Esophagus muscularis mucosa (tissue), 4 donors: ENCODE results near the gene RNU2-1. TPM values are rescaled to one million over a fixed set of nuclear protein-coding genes. Genes with fewer than 3 reads are reported as not detected.

ENCODE experiments used
- DNase-seq: peaks from one replicate; pipeline ENCODE4 v3.0.0-alpha.2; 2017; ENCODE audit errors: extremely low spot score
- H3K27ac ChIP-seq, 4 donors: fragments of 200-600 bp; sonication (generic); replicated peaks in 1 of 4; 1 replicate in 3 of 4; 2 replicates in 1 of 4; pipeline ENCODE4 v1.5.1; 2016 to 2019; ENCODE audit warnings: mild to moderate bottlenecking in 1 of 4
- H3K27me3 ChIP-seq, 4 donors: fragments of 200-600 bp; sonication (generic); one replicate each; pipeline versions ENCODE4 v1.5.1 to v1.6.0; 2016 to 2019
- H3K36me3 ChIP-seq, 4 donors: fragments of 200-600 bp; sonication (generic); one replicate each; pipeline ENCODE4 v1.5.1; 2016 to 2019
- H3K4me1 ChIP-seq, 4 donors: fragments of 200-600 bp; sonication (generic); one replicate each; pipeline ENCODE4 v1.5.1; 2016 to 2019
- H3K4me3 ChIP-seq, 4 donors: fragments of 200-600 bp; sonication (generic); 1 replicate in 2 of 4; 2 replicates in 2 of 4; pipeline ENCODE4 v1.5.1; 2016 to 2019; ENCODE audit warnings: mild to moderate bottlenecking in 4 of 4, moderate library complexity in 1 of 4
- H3K9me3 ChIP-seq, 4 donors: fragments of 200-600 bp; sonication (generic); 1 replicate in 3 of 4; 2 replicates in 1 of 4; pipeline ENCODE4 v1.5.1; 2016 to 2019
- EP300 ChIP-seq: sonication (generic); formaldehyde crosslinking; IDR thresholded peaks from one replicate; pipeline ENCODE4 v1.6.1; 2017; ENCODE audit warnings: antibody characterized with exemption
- POLR2A ChIP-seq: fragments of 450-650 bp; IDR thresholded peaks from one replicate; pipeline ENCODE4 v1.6.1; 2017; ENCODE audit warnings: antibody characterized with exemption, moderate library complexity, mild to moderate bottlenecking, low read depth
- POLR2AphosphoS5 ChIP-seq, 2 donors: sonication (generic); formaldehyde crosslinking; IDR thresholded peaks; one replicate each; pipeline ENCODE4 v1.6.1; 2017; ENCODE audit warnings: antibody characterized with exemption in 2 of 2
- WGBS: methylation state at CpG from one replicate; pipeline ENCODE4 v1.1.5; 2018; 5-methylcytosine and 5-hydroxymethylcytosine counted together
- intact Hi-C: fragments of 100-400 bp; cut with DNase I; formaldehyde crosslinking; loops from one replicate; pipeline ENCODE4 v1.15.1; 2023
- total RNA-seq, 4 donors: library from RNA; depleted of rRNA; stranded (reverse); fragments of >200 nt; gene quantifications; one replicate each; pipeline versions ENCODE4 v1.1.0 to v1.2.1, GENCODE V29; 2016
- TF ChIP-seq, protein P1 (sequence below), 3 experiments: fragments of 200-600 bp in 2 of 3; fragments of 450-650 bp in 1 of 3; sonication (generic) in 2 of 3; IDR thresholded peaks; one replicate each; pipeline ENCODE4 v1.5.1; 2017 to 2019; ENCODE audit warnings: antibody characterized with exemption in 3 of 3, mild to moderate bottlenecking in 2 of 3, moderate library complexity in 1 of 3

RNU2-1 gene
- total RNA-seq, 4 donors from 2014 or later: not detected

DNA sequence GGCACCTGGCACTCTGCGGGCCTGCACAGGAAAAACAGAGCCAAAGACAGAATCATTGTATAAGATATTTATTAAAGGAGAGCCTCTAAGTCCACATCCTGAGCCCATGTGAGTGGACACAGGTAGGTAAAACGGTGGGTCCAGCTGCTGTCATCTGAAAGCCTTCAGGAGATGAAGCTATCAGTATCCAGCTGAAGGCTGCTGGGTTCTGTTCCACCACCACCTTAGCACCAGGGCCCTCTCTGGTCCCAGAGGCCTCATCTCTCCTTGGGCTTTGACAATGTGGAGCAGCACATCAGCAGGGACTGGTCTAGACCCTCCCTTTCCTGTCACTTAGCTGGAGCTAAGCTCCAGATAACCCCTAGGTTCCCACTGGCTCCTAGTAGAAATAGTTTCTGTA is 14.8 kb downstream of the RNU2-1 start:
- intact Hi-C loops: no loop called here
- H3K4me3 ChIP-seq: no peak overlapping the region
- TF ChIP-seq EP300 (no peak), POLR2AphosphoS5 (IDR thresholded peaks at IDR 0.05) (no peak), POLR2A (no peak)
- TF ChIP-seq, protein P1, sequence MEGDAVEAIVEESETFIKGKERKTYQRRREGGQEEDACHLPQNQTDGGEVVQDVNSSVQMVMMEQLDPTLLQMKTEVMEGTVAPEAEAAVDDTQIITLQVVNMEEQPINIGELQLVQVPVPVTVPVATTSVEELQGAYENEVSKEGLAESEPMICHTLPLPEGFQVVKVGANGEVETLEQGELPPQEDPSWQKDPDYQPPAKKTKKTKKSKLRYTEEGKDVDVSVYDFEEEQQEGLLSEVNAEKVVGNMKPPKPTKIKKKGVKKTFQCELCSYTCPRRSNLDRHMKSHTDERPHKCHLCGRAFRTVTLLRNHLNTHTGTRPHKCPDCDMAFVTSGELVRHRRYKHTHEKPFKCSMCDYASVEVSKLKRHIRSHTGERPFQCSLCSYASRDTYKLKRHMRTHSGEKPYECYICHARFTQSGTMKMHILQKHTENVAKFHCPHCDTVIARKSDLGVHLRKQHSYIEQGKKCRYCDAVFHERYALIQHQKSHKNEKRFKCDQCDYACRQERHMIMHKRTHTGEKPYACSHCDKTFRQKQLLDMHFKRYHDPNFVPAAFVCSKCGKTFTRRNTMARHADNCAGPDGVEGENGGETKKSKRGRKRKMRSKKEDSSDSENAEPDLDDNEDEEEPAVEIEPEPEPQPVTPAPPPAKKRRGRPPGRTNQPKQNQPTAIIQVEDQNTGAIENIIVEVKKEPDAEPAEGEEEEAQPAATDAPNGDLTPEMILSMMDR (IDR thresholded peaks at IDR 0.05): no peak
- no peaks in the 10 kb centered on the region for H3K27me3 ChIP-seq
- no peak overlapping the region for H3K27ac ChIP-seq
- DNase-seq: no peak
- no peaks in the 10 kb centered on the region for H3K9me3 ChIP-seq
- peaks cover 0 to 47% (median 31%) of the 10 kb centered on the region in 4 donors for H3K36me3 ChIP-seq
- H3K4me1 ChIP-seq: peaks cover 0 to 8% (median 2%) of the 10 kb centered on the region in 4 donors
- 100% methylated on average over 2 of the region's 2 CpGs for WGBS

- H3K4me1 ChIP-seq: peaks cover 0 to 17% (median 12%) of the 10 kb centered on the region in 4 donors
- DNase-seq: no peak
- H3K36me3 ChIP-seq: peaks cover 0 to 54% (median 31%) of the 10 kb centered on the region in 4 donors
- no peaks in the 10 kb centered on the region for H3K27me3 ChIP-seq
- 100% methylated on average over 2 of the region's 2 CpGs for WGBS
- H3K4me3 ChIP-seq: no peak overlapping the region
- TF ChIP-seq POLR2A: no peak
- no peak for TF ChIP-seq POLR2AphosphoS5 (IDR thresholded peaks at IDR 0.05)
- TF ChIP-seq, protein P1 (IDR thresholded peaks at IDR 0.05): no peak
- no peak for TF ChIP-seq EP300
- intact Hi-C loops: no loop called here
- no peaks in the 10 kb centered on the region for H3K9me3 ChIP-seq
- H3K27ac ChIP-seq: no peak overlapping the region
Observed at GRCh38 chr17:43217614-43218087, 16.1 kb downstream of the RNU2-1 start.

DNA sequence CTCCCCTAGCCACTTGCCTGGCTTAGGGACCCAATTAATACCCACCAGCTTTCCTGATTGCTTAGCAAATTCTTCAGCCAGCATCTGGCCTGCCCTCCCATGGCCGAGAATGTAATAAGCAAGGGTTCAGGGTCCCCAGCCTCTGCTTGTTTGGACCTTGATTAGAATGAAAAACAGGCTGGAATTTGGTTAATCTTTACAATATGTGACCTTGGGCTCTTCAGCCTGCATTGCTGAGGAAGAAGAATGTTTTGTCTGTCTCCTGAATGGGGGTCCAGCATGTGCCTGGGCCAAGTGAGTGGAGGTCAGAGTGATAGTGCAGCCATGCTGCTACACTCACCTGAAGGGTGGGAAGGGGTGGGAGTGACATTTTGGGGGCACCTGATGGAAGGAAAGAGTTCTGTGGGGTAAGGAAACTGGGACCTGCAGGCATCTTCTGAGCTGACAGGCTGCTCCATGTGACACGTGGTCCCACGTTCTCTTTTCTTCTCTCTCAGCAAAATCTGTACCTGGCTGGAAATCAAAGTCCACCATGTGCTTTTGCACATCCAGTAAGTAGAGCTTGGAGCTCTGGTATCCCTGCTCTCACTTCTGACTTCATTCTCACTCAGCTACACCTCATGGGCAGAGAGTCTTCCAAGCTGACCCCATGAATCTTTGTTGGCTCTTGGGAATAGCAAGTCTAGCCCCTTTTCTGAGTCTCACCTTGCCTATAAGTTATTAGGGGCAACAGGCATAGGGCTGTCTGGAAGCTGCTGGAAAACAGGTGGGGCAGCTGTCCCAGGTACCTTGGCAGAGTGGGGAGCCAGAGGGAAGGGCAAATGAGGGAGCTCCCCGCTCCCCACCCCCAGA is 16.8 kb downstream of the RNU2-1 start:
- Histone ChIP-seq H3K27me3 (no peaks in the 10 kb centered on the region), H3K27ac (no peak overlapping the region), H3K4me3 (no peak overlapping the region), H3K36me3 (peaks cover 0 to 53% (median 31%) of the 10 kb centered on the region in 4 donors), H3K4me1 (peaks cover 5 to 24% (median 18%) of the 10 kb centered on the region in 4 donors), H3K9me3 (no peaks in the 10 kb centered on the region)
- TF ChIP-seq EP300: no peak
- TF ChIP-seq POLR2A: no peak
- TF ChIP-seq, protein P1 (IDR thresholded peaks at IDR 0.05): no peak
- no peak for TF ChIP-seq POLR2AphosphoS5 (IDR thresholded peaks at IDR 0.05)
- intact Hi-C loops: no loop called here
- DNase-seq: no peak
- 87% methylated on average over 3 of the region's 4 CpGs for WGBS

DNA sequence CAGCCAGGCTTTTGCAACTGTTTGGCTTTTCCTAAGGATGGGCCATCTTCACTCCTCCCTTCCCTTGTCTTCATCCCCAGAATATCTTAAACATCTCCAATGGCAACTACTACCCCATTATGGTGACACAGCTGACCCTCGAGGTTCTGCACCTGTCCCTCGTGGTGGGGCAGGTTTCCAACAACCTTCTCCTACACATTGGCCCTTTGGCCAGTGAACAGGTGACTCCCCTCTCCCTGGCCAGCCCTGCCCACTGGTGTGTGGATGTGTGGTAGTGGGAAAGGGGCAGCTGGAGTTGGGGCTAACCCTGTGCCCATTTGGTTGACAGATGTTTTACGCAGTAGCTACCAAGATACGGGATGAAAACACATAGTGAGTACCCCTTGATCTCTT is 17.4 kb downstream of the RNU2-1 start:
- no peaks in the 10 kb centered on the region for H3K9me3 ChIP-seq
- peaks cover 0 to 53% (median 31%) of the 10 kb centered on the region in 4 donors for H3K36me3 ChIP-seq
- no peak overlapping the region for H3K4me3 ChIP-seq
- no peak overlapping the region for H3K27ac ChIP-seq
- intact Hi-C loops: no loop called here
- WGBS: 93% methylated on average over 4 of the region's 4 CpGs
- H3K27me3 ChIP-seq: no peaks in the 10 kb centered on the region
- peaks cover 6 to 27% (median 21%) of the 10 kb centered on the region in 4 donors for H3K4me1 ChIP-seq
- DNase-seq: no peak
- TF ChIP-seq POLR2A: no peak
- no peak for TF ChIP-seq POLR2AphosphoS5 (IDR thresholded peaks at IDR 0.05)
- no peak for TF ChIP-seq EP300
- TF ChIP-seq, protein P1 (IDR thresholded peaks at IDR 0.05): no peak
